Activated CD8-positive, alpha-beta memory T cell treated with anti-CD3 and anti-CD28 coated beads, Interleukin-2, amount 50 U/mL, for 4 hours (primary cell): ENCODE data around the gene GAPT.
"Not testable (repeated sequence)": the region's sequence is repeated elsewhere in the genome, so short reads cannot be mapped to it uniquely, and the experiment has no call there.

Experiments
- DNase-seq: peaks from one replicate; pipeline ENCODE4 v3.0.0-alpha.2; 2020

GAPT gene

DNA sequence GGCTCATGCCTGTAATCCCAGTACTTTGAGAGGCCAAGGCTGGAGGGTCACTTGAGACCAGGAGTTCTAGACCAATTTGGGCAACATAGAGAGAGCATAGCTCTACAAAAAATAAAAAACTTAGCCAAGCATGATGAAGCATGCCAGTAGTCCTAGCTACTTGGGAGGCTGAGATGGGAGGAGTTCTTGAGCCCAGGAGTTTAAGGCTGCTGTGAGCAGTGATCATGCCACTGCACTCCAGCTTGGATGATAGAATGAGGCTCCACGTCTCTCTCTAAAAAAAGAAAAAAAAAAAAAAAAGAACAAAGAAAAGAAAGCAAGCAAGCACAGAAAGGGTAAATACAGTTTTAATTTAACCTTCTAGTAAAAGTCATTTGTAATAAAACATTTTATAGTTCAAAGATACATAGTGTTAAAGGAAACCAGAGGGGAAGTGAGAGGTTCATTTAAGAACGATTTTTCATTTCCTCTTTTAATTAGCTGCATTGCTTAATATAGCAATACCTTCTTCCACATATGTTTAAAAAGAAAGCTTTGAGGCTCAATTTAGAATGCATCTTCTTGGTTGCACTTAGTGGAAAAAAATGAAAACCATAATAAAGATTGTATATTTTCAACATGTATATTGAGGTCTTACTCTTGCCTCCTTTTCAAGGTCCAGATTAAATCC lies 14.9 kb downstream of the GAPT start:
- DNase-seq: no peak

GRCh38 chr5:58507715-58508114 lies 16.5 kb downstream of the GAPT start:
- DNase-seq: no peak

- no peak for DNase-seq
These were observed 26.0 kb downstream of the GAPT start for GRCh38 chr5:58517198-58517597.

GRCh38 chr5:58523956-58524355 lies 32.7 kb downstream of the GAPT start:
- no peak for DNase-seq

DNA sequence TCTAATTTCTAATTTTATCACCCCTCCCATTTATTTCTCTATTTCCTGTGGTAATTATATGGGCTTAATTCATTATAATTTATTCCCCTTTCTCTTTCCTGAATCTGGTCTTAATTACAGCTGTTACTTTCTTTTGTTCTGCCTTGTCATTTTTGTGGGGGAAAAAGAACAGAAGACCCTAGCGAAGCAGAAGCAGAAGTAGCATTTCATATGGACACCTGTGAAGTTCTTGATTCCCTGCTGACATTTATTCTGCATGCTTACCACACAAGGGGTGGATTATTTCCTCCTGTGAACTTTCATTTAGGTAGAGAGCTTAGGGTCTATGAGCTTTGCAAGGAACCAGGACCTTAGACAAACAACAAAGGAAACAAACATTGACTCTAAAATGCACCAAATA lies 33.3 kb downstream of the GAPT start:
- no peak for DNase-seq

DNA sequence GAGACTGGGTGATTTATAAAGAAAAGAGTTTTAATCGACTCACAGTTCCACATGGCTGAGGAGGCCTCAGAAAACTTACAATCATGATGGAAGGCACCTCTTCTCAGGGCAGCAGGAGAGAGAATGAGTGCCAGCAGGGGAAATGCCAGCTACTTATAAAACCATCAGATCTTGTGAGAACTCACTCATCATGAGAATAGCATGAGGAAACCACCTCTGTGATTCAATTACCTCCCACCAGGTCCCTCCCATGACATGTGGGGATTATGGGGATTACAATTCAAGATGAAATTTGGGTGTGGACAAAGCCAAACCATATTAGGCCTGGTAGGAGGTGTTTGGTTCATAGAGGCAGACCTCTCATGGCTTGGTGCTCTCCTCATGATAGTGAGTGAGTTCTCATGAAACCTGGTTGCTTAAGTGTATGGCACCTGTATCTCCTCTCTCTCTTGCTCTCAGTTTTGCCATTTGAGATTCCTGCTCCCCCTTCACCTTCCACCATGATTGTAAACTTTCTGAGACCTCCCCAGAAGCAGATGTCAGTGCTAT lies 39.8 kb downstream of the GAPT start:
- no peak for DNase-seq

GRCh38 chr5:58541935-58542334 lies 50.7 kb downstream of the GAPT start:
- not testable (repeated sequence) for DNase-seq

GRCh38 chr5:58542709-58543108 lies 51.5 kb downstream of the GAPT start:
- DNase-seq: no peak

DNA sequence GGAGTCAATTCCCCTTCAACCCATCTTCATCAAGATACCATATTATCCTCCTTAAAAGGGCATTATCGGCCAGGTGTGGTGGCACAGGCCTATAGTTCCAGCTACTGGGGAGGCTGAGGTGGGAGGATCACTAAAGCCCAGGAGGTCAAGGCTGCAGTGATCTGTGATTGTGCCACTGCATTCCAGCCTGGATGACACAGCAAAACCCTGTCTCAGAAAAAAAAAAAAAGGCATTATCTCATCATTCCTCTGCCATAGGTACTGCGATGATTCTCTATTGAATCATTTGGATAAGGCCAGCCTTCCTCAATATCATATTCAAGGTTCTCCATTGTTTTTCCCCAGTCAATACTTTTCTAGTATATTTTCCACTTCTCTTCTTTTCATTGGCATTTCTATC lies 52.5 kb downstream of the GAPT start:
- DNase-seq: no peak

DNA sequence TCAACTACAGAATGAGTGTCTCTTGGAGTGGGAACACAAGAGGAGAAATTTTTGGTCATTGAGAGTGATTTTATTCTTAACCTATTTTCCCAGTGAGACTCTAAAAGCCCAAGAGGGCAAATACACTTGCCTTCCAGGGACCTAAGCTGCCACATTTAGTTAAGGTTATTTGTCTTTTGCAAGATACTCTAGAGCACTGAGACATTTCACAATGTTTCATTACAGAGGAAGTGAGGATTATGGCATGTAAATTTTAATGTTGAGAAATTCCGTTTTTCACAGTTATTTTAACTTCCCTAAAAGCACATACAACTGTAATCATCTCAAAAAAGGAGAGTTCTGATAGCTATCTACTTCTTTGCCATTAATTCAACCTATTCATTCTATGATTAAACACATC lies 53.0 kb downstream of the GAPT start:
- DNase-seq: no peak

DNA sequence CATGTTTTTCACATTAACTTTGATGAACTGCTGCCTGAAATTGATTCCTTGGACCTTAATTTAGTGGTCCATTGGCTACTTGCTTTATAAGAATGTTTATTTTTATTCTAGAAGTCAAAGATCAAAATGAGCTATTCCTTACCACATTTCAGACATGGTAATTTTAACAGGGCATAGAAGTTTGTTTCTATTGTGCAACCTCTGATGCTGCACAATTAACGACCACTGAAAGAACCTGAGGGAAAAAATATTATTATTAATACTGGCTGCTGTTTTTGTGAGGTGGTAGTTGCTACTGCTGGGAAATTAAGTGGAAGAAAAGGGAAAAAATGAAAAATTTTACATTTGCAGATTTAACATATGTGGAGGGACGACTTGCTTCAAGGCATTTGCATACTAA lies 53.7 kb downstream of the GAPT start:
- DNase-seq: no peak

- DNase-seq: no peak
These were observed 54.7 kb downstream of the GAPT start for GRCh38 chr5:58545912-58546311.
